WERI-Rb-1 (cell line): ENCODE results near the gene ERFE.

Experiments used
- DNase-seq: peaks from one replicate; pipeline ENCODE4 v3.0.0-alpha.2; 2020
- H3K27ac ChIP-seq: fragments of 250-450 bp; sonication (Bioruptor Pico); 2 replicates; pipeline ENCODE4 v1.5.1; 2020; ENCODE audit warnings: mild to moderate bottlenecking, moderate library complexity
- H3K27me3 ChIP-seq: fragments of 250-450 bp; sonication (Bioruptor Pico); 2 replicates; pipeline ENCODE4 v1.5.1; 2021; ENCODE audit warnings: mild to moderate bottlenecking, low read depth, moderate library complexity; ENCODE audit not compliant: insufficient read depth, severe bottlenecking
- H3K36me3 ChIP-seq: fragments of 250-450 bp; sonication (Bioruptor Pico); 2 replicates; pipeline ENCODE4 v1.5.1; 2020; ENCODE audit warnings: mild to moderate bottlenecking, moderate library complexity
- H3K4me3 ChIP-seq: 2 replicates; pipeline ENCODE4 v1.5.1; 2011; ENCODE audit warnings: low read depth, mild to moderate bottlenecking, control low read depth, low read length
- H3K9me3 ChIP-seq: fragments of 250-450 bp; sonication (Bioruptor Pico); 2 replicates; pipeline ENCODE4 v1.5.1; 2021; ENCODE audit warnings: mild to moderate bottlenecking, moderate library complexity; ENCODE audit not compliant: severe bottlenecking
- CTCF ChIP-seq: IDR thresholded peaks from 2 replicates; pipeline ENCODE4 v1.5.1; 2011; ENCODE audit warnings: low read depth, mild to moderate bottlenecking, control low read depth, inconsistent platforms, low read length

The ERFE gene

GRCh38 chr2:238171575-238172187, 12.9 kb downstream of the ERFE start:
- Histone ChIP-seq H3K27me3 (no peaks in the 10 kb centered on the region), H3K9me3 (no peaks in the 10 kb centered on the region), H3K36me3 (peaks cover 84% of the 10 kb centered on the region), H3K4me3 (no peak overlapping the region), H3K27ac (no peak overlapping the region)
- no peak for DNase-seq
- no peak for TF ChIP-seq CTCF

- TF ChIP-seq CTCF = no peak
- Histone ChIP-seq H3K4me3 (no peak overlapping the region), H3K9me3 (no peaks in the 10 kb centered on the region), H3K27ac (no peak overlapping the region), H3K27me3 (no peaks in the 10 kb centered on the region), H3K36me3 (peaks cover 91% of the 10 kb centered on the region)
- no peak for DNase-seq
Measured at GRCh38 chr2:238172439-238172838, 13.7 kb downstream of the ERFE start.

GRCh38 chr2:238173692-238174091, 14.9 kb downstream of the ERFE start:
- Histone ChIP-seq H3K4me3 (no peak overlapping the region), H3K27ac (no peak overlapping the region), H3K27me3 (no peaks in the 10 kb centered on the region), H3K9me3 (no peaks in the 10 kb centered on the region), H3K36me3 (peaks cover 92% of the 10 kb centered on the region)
- peak; percentile 67 for TF ChIP-seq CTCF
- DNase-seq = no peak

GRCh38 chr2:238174291-238174690, 15.5 kb downstream of the ERFE start:
- Histone ChIP-seq H3K36me3 (peaks cover 93% of the 10 kb centered on the region), H3K27me3 (no peaks in the 10 kb centered on the region), H3K27ac (no peak overlapping the region; the same call in 1 of the 2 replicates), H3K4me3 (no peak overlapping the region), H3K9me3 (no peaks in the 10 kb centered on the region)
- no peak for DNase-seq
- TF ChIP-seq CTCF = no peak

- no peak overlapping the region for H3K4me3 ChIP-seq
- no peaks in the 10 kb centered on the region for H3K9me3 ChIP-seq
- DNase-seq = no peak
- H3K36me3 ChIP-seq = peaks cover 93% of the 10 kb centered on the region
- H3K27ac ChIP-seq = no peak overlapping the region; the same call in 1 of the 2 replicates
- no peaks in the 10 kb centered on the region for H3K27me3 ChIP-seq
- no peak for TF ChIP-seq CTCF
Measured at GRCh38 chr2:238174701-238175100, 15.9 kb downstream of the ERFE start.

GRCh38 chr2:238176613-238177012, 17.8 kb downstream of the ERFE start:
- no peak for DNase-seq
- peaks cover 92% of the 10 kb centered on the region for H3K36me3 ChIP-seq
- H3K9me3 ChIP-seq = no peaks in the 10 kb centered on the region
- no peak overlapping the region for H3K4me3 ChIP-seq
- H3K27ac ChIP-seq = no peak overlapping the region
- TF ChIP-seq CTCF = no peak
- H3K27me3 ChIP-seq = no peaks in the 10 kb centered on the region
